K562 (cell line): ENCODE results near the gene NUTF2. TPM values are rescaled to one million over a fixed set of nuclear protein-coding genes. Genes with fewer than 3 reads are reported as not detected.

Experiments used
- ATAC-seq: fragments of 200-7000 bp; cut with Tn5 transposase; 3 replicates; pipeline ENCODE4 v1.9.1; 2020; ENCODE audit warnings: moderate library complexity
- BruUV-seq: library from RNA; stranded (reverse); fragments of 400-500 nt; replicated peaks from 2 replicates; lab custom pipeline; 2021; lab: Mats Ljungman, UMichigan
- CTCF ChIA-PET: fragments of 300-600 bp; formaldehyde crosslinking; extraction: SDS; loops from one replicate; lab custom pipeline; 2021; ENCODE audit warnings: low intra/inter-chr PET ratio; lab: Yijun Ruan, JAX
- POLR2A ChIA-PET: fragments of 300-600, 350-650 bp; sonication (Branson Sonifier 250); formaldehyde crosslinking; extraction: SDS; loops from one replicate; lab custom pipeline; 2021; ENCODE audit warnings: antibody characterized with exemption, inconsistent platforms; lab: Yijun Ruan, JAX
- DNase-seq, 4 experiments: peaks; one replicate each; pipeline versions ENCODE4 v3.0.0 to v3.0.0-alpha.2; 2011 to 2018; ENCODE audit warnings: low spot score in 3 of 4, mixed read lengths in 3 of 4; ENCODE audit errors: extremely low read depth in 1 of 4
- FAIRE-seq: peaks from 2 replicates; lab custom pipeline; 2011; peaks lifted over from hg19 to GRCh38; lab: Jason Lieb, UNC
- H2AFZ ChIP-seq: 2 replicates; pipeline ENCODE4 v1.6.0; 2011; ENCODE audit warnings: low read depth, low read length, control low read depth, inconsistent platforms
- H3K27ac ChIP-seq: fragments of 200-600 bp; 3 replicates; pipeline ENCODE4 v1.8.0; 2011; ENCODE audit warnings: low read depth, mild to moderate bottlenecking, control low read depth, inconsistent platforms, low read length, moderate library complexity, mixed read lengths; ENCODE audit errors: extremely low read depth
- H3K27me3 ChIP-seq, 2 experiments: fragments of 300-600 bp in 1 of 2; 2 replicates in 1 of 2; 3 replicates in 1 of 2; pipeline versions ENCODE4 v1.6.0 to v1.8.0; 2011; ENCODE audit warnings: inconsistent platforms in 2 of 2, low read length in 2 of 2, mild to moderate bottlenecking in 1 of 2, mixed read lengths in 1 of 2, moderate library complexity in 1 of 2; ENCODE audit not compliant: control insufficient read depth in 2 of 2, insufficient read depth in 2 of 2
- H3K36me3 ChIP-seq: fragments of 300-600 bp; 3 replicates; pipeline ENCODE4 v1.8.0; 2011; ENCODE audit warnings: mild to moderate bottlenecking, low read length, inconsistent platforms; ENCODE audit not compliant: control insufficient read depth, insufficient read depth
- H3K4me1 ChIP-seq, 2 experiments: fragments of 200-600 bp in 1 of 2; replicated peaks in 1 of 2; 2 replicates in 1 of 2; 3 replicates in 1 of 2; pipeline versions ENCODE4 v1.5.1 to v1.8.0; 2011; ENCODE audit warnings: inconsistent platforms in 2 of 2, low read length in 2 of 2, mild to moderate bottlenecking in 1 of 2, mixed read lengths in 1 of 2, moderate library complexity in 1 of 2; ENCODE audit not compliant: control insufficient read depth in 2 of 2, insufficient read depth in 2 of 2
- H3K4me2 ChIP-seq: 2 replicates; pipeline ENCODE4 v1.6.1; 2011; ENCODE audit warnings: low read length, control low read depth, inconsistent platforms, mixed read lengths; ENCODE audit not compliant: insufficient read depth
- H3K4me3 ChIP-seq: fragments of 200-600 bp; sonication (generic), shearing (Covaris generic); 2 replicates; pipeline ENCODE4 v1.5.1; 2016; ENCODE audit warnings: control low read depth, inconsistent platforms
- H3K79me2 ChIP-seq: fragments of 200-600 bp; 3 replicates; pipeline ENCODE4 v1.8.0; 2011; ENCODE audit warnings: low read length, inconsistent platforms; ENCODE audit not compliant: control insufficient read depth, insufficient read depth
- H3K9ac ChIP-seq, 2 experiments: 2 replicates each; pipeline versions ENCODE4 v1.6.0 to v1.6.1; 2011; ENCODE audit warnings: low read depth in 2 of 2, low read length in 2 of 2, control low read depth in 1 of 2, inconsistent platforms in 1 of 2, mild to moderate bottlenecking in 1 of 2, mixed read lengths in 1 of 2; ENCODE audit not compliant: insufficient read depth in 1 of 2
- H3K9me1 ChIP-seq: one replicate; pipeline ENCODE4 v1.6.0; 2011; ENCODE audit warnings: inconsistent platforms, mild to moderate bottlenecking, low read length, moderate library complexity; ENCODE audit not compliant: control insufficient read depth, insufficient read depth
- H3K9me3 ChIP-seq: replicated peaks from 2 replicates; pipeline ENCODE4 v1.5.1; 2011; ENCODE audit warnings: low read depth, low read length, inconsistent platforms; ENCODE audit not compliant: control insufficient read depth, insufficient read depth
- H4K20me1 ChIP-seq: replicated peaks from 2 replicates; pipeline ENCODE4 v1.6.1; 2011; ENCODE audit warnings: low read length, inconsistent platforms, mixed read lengths; ENCODE audit not compliant: control insufficient read depth, insufficient read depth
- BRD4 ChIP-seq: fragments of 200-600 bp; sonication (generic); IDR thresholded peaks from 2 replicates; pipeline ENCODE4 v1.6.1; 2017; ENCODE audit warnings: inconsistent platforms
- CBX1 ChIP-seq: sonication (generic); IDR thresholded peaks from 2 replicates; pipeline ENCODE4 v1.6.1; 2016; ENCODE audit warnings: antibody characterized with exemption, low read depth, mild to moderate bottlenecking
- POLR3A ChIP-seq: IDR thresholded peaks from 2 replicates; pipeline ENCODE4 v1.6.1; 2011; ENCODE audit warnings: borderline replicate concordance, mild to moderate bottlenecking, moderate library complexity; ENCODE audit not compliant: insufficient read length, insufficient read depth; ENCODE audit errors: extremely low read depth
- TSC22D4 ChIP-seq: fragments of 450-650 bp; IDR thresholded peaks from 2 replicates; pipeline ENCODE4 v1.6.1; 2016; ENCODE audit warnings: missing genetic modification characterization, missing biosample characterization, control low read depth
- ZNF174 ChIP-seq: fragments of 250-450 bp; sonication (Bioruptor Pico); IDR thresholded peaks from 2 replicates; pipeline ENCODE4 v1.4.0; 2020; ENCODE audit warnings: mild to moderate bottlenecking
- ZNF354B ChIP-seq: fragments of 250-450 bp; sonication (Bioruptor Pico); IDR thresholded peaks from 2 replicates; pipeline ENCODE4 v1.4.0; 2020
- ZNF778 ChIP-seq: fragments of 450-650 bp; formaldehyde crosslinking; IDR thresholded peaks from 2 replicates; pipeline ENCODE4 v1.4.0; 2020; ENCODE audit warnings: mild to moderate bottlenecking, moderate library complexity
- WGBS: fragments of 100-300 bp; shearing (Covaris generic); methylation state at CpG from one replicate; pipeline ENCODE4 v1.1.6; 2016; ENCODE audit warnings: low coverage, mixed read lengths; ENCODE audit not compliant: insufficient coverage; ENCODE audit errors: missing lambda C conversion rate; 5-methylcytosine and 5-hydroxymethylcytosine counted together
- in situ Hi-C: fragments of 300-500 bp; cut with MboI; formaldehyde crosslinking; loops from 4 replicates; pipeline ENCODE4 v1.15.0; 2018; ENCODE audit warnings: inconsistent platforms, mixed read lengths
- intact Hi-C: fragments of 100-400 bp; cut with micrococcal nuclease; formaldehyde crosslinking; loops from 2 replicates; pipeline ENCODE4 v1.14.2; 2022
- polyA plus RNA-seq, 8 experiments: library from polyadenylated mRNA; depleted of rRNA in 4 of 8; stranded (reverse) in 5 of 8; unstranded in 3 of 8; fragments of >200 nt; fragmentation: Nextera tagmentation in 2 of 8; fragmentation: Illumina TruSeq in 1 of 8; extraction: Ambion mirVana in 2 of 8; extraction: Trizol in 1 of 8; gene quantifications; 2 replicates each; pipeline versions ENCODE4 v1.2.1 to v1.2.3, GENCODE V29; 2011 to 2014; ENCODE audit warnings: inconsistent platforms in 1 of 8, missing spikeins in 1 of 8
- total RNA-seq, 7 experiments: library from RNA; depleted of rRNA in 6 of 7; stranded (reverse); fragments of >200 nt in 6 of 7; fragmentation: Illumina TruSeq in 2 of 7; extraction: Trizol in 2 of 7; gene quantifications; 2 replicates each; pipeline versions ENCODE4 v1.2.1 to v1.2.3, GENCODE V29; 2011 to 2021; ENCODE audit warnings: low replicate concordance in 1 of 7
- TF ChIP-seq, protein P1 (sequence below): fragments of 250-450 bp; sonication (Bioruptor Pico); IDR thresholded peaks from 2 replicates; pipeline ENCODE4 v1.8.0; 2022; ENCODE audit warnings: inconsistent platforms, mild to moderate bottlenecking, moderate library complexity, borderline replicate concordance
- TF ChIP-seq, protein P2 (sequence below): IDR thresholded peaks from 2 replicates; pipeline ENCODE4 v1.6.1; 2014; ENCODE audit warnings: antibody characterized with exemption
- TF ChIP-seq, protein P3 (sequence below): sonication (generic); formaldehyde crosslinking; IDR thresholded peaks from 2 replicates; pipeline ENCODE4 v1.8.0; 2022; ENCODE audit warnings: mild to moderate bottlenecking, missing genetic modification reagents
- TF ChIP-seq, protein P4 (sequence below): fragments of 250-450 bp; sonication (Bioruptor Pico); IDR thresholded peaks from 2 replicates; pipeline ENCODE4 v1.8.0; 2021; ENCODE audit warnings: borderline replicate concordance, mild to moderate bottlenecking, moderate library complexity; ENCODE audit not compliant: poor library complexity, severe bottlenecking
- TF ChIP-seq, protein P5 (sequence below): fragments of 450-650 bp; formaldehyde crosslinking; IDR thresholded peaks from 2 replicates; pipeline ENCODE4 v1.4.0; 2020; ENCODE audit warnings: mild to moderate bottlenecking, moderate library complexity

NUTF2 gene
- total and polyA plus RNA-seq, 9 of the 15 experiments (the other 6 are each of a cell fraction or from before 2014, with no cell fraction given), result 106 to 248 (median 147) TPM

DNA sequence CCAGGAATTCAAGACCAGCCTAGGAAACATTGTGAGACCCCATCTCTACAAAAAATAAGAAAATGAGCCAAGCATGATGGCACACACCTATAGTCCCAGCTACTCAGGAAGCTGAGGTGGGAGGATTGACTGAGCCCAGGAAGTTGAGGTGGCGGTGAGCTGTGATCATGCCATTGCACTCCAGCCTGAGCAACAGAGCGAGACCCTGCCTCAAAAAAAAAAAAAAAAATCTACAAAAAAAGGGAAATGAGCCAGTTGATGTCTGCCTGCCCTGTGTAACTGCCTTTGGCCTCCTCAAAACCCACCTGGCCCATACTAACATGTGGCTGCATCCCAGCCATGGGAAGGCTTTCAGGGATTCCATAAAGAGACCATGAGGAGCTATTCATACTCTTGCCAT is 44.9 kb upstream of the NUTF2 start:
- peaks cover 62% of the 10 kb centered on the region for H3K79me2 ChIP-seq
- ATAC-seq (no peak), FAIRE-seq (no peak), DNase-seq (peak in 1 of 4 experiments; percentile 5)
- no peaks in the 10 kb centered on the region for H3K27me3 ChIP-seq
- H3K9me1 ChIP-seq, result no peaks in the 10 kb centered on the region
- peaks cover 22 to 25% of the 10 kb centered on the region in 2 experiments; a peak in 4 of 5 replicates for H3K4me1 ChIP-seq
- H3K4me3 ChIP-seq, result no peak overlapping the region
- H3K9me3 ChIP-seq, result no peaks in the 10 kb centered on the region
- no peak overlapping the region for H2AFZ ChIP-seq
- CTCF ChIA-PET, result no interaction called here
- 86% methylated on average over 1 of the region's 2 CpGs for WGBS
- intact Hi-C loops, result no loop called here
- H4K20me1 ChIP-seq, result 0 out of 2 replicates have a peak, but pooled peaks cover 9% of the 10 kb centered on the region
- POLR2A ChIA-PET, result interaction anchor here (1.2 to 1.8 kb wide), 4 partner anchors 9 to 26 kb away, joined by 3 to 5 read pairs (median 4); no protein-coding TSS in a partner anchor
- TF ChIP-seq, protein P1, sequence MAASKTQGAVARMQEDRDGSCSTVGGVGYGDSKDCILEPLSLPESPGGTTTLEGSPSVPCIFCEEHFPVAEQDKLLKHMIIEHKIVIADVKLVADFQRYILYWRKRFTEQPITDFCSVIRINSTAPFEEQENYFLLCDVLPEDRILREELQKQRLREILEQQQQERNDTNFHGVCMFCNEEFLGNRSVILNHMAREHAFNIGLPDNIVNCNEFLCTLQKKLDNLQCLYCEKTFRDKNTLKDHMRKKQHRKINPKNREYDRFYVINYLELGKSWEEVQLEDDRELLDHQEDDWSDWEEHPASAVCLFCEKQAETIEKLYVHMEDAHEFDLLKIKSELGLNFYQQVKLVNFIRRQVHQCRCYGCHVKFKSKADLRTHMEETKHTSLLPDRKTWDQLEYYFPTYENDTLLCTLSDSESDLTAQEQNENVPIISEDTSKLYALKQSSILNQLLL (CRISPR knock-in tag), result no peak
- no peak for TF ChIP-seq BRD4
- no peak for TF ChIP-seq TSC22D4
- TF ChIP-seq POLR3A, result no peak
- TF ChIP-seq ZNF174, result no peak
- no peak for TF ChIP-seq ZNF778 (CRISPR knock-in tag)
- TF ChIP-seq, protein P2, sequence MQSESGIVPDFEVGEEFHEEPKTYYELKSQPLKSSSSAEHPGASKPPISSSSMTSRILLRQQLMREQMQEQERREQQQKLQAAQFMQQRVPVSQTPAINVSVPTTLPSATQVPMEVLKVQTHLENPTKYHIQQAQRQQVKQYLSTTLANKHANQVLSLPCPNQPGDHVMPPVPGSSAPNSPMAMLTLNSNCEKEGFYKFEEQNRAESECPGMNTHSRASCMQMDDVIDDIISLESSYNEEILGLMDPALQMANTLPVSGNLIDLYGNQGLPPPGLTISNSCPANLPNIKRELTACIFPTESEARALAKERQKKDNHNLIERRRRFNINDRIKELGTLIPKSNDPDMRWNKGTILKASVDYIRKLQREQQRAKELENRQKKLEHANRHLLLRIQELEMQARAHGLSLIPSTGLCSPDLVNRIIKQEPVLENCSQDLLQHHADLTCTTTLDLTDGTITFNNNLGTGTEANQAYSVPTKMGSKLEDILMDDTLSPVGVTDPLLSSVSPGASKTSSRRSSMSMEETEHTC, result no peak
- TF ChIP-seq, protein P3, sequence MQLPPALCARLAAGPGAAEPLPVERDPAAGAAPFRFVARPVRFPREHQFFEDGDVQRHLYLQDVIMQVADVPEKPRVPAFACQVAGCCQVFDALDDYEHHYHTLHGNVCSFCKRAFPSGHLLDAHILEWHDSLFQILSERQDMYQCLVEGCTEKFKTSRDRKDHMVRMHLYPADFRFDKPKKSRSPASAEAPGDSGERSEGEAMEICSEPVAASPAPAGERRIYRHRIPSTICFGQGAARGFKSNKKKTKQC (CRISPR knock-in tag), result no peak
- TF ChIP-seq, protein P4, sequence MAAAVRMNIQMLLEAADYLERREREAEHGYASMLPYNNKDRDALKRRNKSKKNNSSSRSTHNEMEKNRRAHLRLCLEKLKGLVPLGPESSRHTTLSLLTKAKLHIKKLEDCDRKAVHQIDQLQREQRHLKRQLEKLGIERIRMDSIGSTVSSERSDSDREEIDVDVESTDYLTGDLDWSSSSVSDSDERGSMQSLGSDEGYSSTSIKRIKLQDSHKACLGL (CRISPR knock-in tag), result no peak
- no peak for TF ChIP-seq CBX1
- no peak for TF ChIP-seq ZNF354B (CRISPR knock-in tag)
- TF ChIP-seq, protein P5, sequence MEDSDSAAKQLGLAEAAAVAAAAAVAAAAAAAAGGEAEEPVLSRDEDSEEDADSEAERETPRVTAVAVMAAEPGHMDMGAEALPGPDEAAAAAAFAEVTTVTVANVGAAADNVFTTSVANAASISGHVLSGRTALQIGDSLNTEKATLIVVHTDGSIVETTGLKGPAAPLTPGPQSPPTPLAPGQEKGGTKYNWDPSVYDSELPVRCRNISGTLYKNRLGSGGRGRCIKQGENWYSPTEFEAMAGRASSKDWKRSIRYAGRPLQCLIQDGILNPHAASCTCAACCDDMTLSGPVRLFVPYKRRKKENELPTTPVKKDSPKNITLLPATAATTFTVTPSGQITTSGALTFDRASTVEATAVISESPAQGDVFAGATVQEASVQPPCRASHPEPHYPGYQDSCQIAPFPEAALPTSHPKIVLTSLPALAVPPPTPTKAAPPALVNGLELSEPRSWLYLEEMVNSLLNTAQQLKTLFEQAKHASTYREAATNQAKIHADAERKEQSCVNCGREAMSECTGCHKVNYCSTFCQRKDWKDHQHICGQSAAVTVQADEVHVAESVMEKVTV (CRISPR knock-in tag), result no peak
- H3K36me3 ChIP-seq, result peaks cover 55% of the 10 kb centered on the region; the same call in 2 of the 3 replicates
- BruUV-seq, result no TSS peak
- H3K27ac ChIP-seq, result no peak overlapping the region; the same call in 2 of the 3 replicates
- no peak overlapping the region; a peak in 1 of 4 replicates for H3K9ac ChIP-seq
- in situ Hi-C loops, result no loop called here
- H3K4me2 ChIP-seq, result no peak overlapping the region
